Kidney (tissue), 14 donors: ENCODE data around the gene ALDH3A1. TPM values are rescaled to one million over a fixed set of nuclear protein-coding genes. Genes with fewer than 3 reads are reported as not detected.

Experiments
- DNase-seq, 5 donors: peaks; one replicate each; pipeline ENCODE4 v3.0.0-alpha.2; 2013 to 2020
- FAIRE-seq: peaks from 2 replicates; lab custom pipeline; 2012; peaks lifted over from hg19 to GRCh38; lab: Jason Lieb, UNC
- H3K27ac ChIP-seq, 2 donors: one replicate each; pipeline ENCODE4 v1.7.0; 2013; ENCODE audit warnings: low read depth in 2 of 2, low read length in 2 of 2, inconsistent platforms in 1 of 2
- H3K27me3 ChIP-seq: one replicate; pipeline ENCODE4 v1.7.1; 2013; ENCODE audit warnings: low read length, inconsistent platforms; ENCODE audit not compliant: control insufficient read depth, insufficient read depth
- H3K36me3 ChIP-seq, 3 donors: one replicate each; pipeline versions ENCODE4 v1.7.0 to v1.7.1; 2013; ENCODE audit warnings: low read length in 3 of 3, control low read depth in 1 of 3, inconsistent platforms in 1 of 3; ENCODE audit not compliant: insufficient read depth in 3 of 3, control insufficient read depth in 2 of 3
- H3K4me1 ChIP-seq, 3 donors: one replicate each; pipeline versions ENCODE4 v1.7.0 to v1.7.1; 2013; ENCODE audit warnings: low read length in 3 of 3, inconsistent platforms in 1 of 3, low read depth in 1 of 3; ENCODE audit not compliant: control insufficient read depth in 2 of 3, insufficient read depth in 2 of 3
- H3K4me3 ChIP-seq, 3 donors: one replicate each; pipeline versions ENCODE4 v1.7.0 to v1.8.1; 2013; ENCODE audit warnings: low read length in 3 of 3, control low read depth in 1 of 3, inconsistent platforms in 1 of 3
- H3K9ac ChIP-seq, 3 donors: one replicate each; pipeline versions ENCODE4 v1.7.0 to v1.7.1; 2013; ENCODE audit warnings: low read length in 3 of 3, control low read depth in 1 of 3, inconsistent platforms in 1 of 3
- H3K9me3 ChIP-seq, 3 donors: one replicate each; pipeline versions ENCODE4 v1.7.0 to v1.7.1; 2013; ENCODE audit warnings: low read length in 3 of 3, control low read depth in 1 of 3, inconsistent platforms in 1 of 3; ENCODE audit not compliant: control insufficient read depth in 2 of 3, insufficient read depth in 1 of 3
- CTCF ChIP-seq: IDR thresholded peaks from 3 replicates; pipeline ENCODE4 v1.5.1; 2012; ENCODE audit warnings: mild to moderate bottlenecking, moderate library complexity, borderline replicate concordance; ENCODE audit not compliant: insufficient read depth; ENCODE audit errors: extremely low read depth
- intact Hi-C: fragments of 100-400 bp; cut with DNase I; formaldehyde crosslinking; loops from one replicate; pipeline ENCODE4 v1.11.1; 2022
- polyA plus RNA-seq: library from polyadenylated mRNA; stranded (reverse); fragments of 350-450 nt; fragmentation: Illumina TruSeq; extraction: RNeasy Lipid Tissue Mini Kit (QIAGEN cat#74804); gene quantifications from one replicate; pipeline ENCODE4 v1.2.3, GENCODE V29; 2014; ENCODE audit warnings: low read depth, low replicate concordance; ENCODE audit not compliant: insufficient read depth
- total RNA-seq: library from RNA; stranded (reverse); fragmentation: NEBNext Ultra II Directional; extraction: Animal tissue kit (Norgen Biotek cat#: 25700); gene quantifications from one replicate; pipeline ENCODE4 v1.2.1, GENCODE V29; 2021
- donor health status: control.
- donor health status: control.
- donor health status: control.
- donor health status: control.
- donor health status: control.
- donor health status: DM: yes; HTN: yes; CAD: no.
- donor health status: Normal renal cell carcinoma (clear cell type).

The ALDH3A1 gene
- total and polyA plus RNA-seq, 2 donors from 2014 or later: 0.75 to 1.4 TPM

DNA sequence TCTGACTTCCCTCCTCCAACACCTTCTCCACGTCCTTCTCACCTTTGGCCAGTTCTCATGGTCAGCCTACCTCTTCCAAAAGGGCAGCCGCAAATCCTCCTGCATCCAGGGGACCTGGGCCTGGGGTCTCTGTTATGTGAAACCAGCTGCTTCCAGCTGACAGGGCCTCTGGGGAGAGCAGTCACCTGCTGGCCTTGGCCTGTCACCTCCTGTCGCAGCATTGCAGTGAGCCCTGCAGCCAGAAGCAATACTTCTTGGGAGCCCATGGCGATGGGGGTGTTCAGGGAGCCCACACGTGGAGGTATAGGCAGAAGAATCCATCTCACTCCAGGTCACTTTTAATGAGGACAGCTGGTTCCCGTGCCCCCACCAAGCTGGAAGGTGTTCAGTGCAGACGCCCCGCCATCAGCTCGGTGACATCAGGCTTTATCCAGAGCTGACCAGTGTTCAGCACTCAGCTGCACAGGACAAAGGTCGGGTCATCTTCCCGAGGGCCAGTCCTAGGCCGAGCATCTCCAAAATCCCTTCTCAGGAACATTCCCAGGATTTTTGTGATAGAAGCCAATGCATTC lies 30.0 kb downstream of the ALDH3A1 start:
- Histone ChIP-seq H3K9me3 (no peaks in the 10 kb centered on the region), H3K4me3 (peak overlapping the region in 2 of 3 donors; percentile 26 to 41), H3K9ac (no peak overlapping the region), H3K36me3 (no peaks in the 10 kb centered on the region), H3K27me3 (no peaks in the 10 kb centered on the region), H3K4me1 (peaks cover 0 to 46% (median 34%) of the 10 kb centered on the region in 3 donors), H3K27ac (peak overlapping the region; percentile 45 to 80)
- peak in 2 of 5 donors; percentile 40 to 48 for DNase-seq
- no peak for FAIRE-seq
- no peak for TF ChIP-seq CTCF
- intact Hi-C loops: no loop called here

DNA sequence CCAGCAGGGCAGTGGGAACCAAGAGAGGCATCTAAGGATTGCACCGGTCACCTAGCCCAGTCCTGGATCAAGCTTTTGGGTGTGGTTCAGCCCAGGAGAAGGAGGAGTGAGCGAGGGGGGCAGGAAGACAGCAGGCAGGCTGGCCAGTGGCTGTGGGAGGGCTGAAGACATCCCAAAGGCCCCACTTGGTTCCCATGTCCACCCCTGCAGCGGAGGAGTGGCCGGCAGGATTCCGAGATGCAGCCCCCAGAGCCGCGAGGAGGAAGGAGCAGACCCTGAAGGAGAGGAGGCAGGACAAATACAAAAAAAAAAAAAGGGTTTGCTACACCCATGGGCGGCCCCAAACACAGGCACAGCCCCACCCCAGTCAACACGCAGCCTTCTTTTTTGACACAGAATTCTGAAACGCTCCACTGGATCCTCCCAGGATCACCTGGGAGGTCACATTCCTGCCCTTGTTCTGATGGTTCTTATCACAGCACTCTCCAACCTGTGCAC lies 30.6 kb downstream of the ALDH3A1 start:
- no peak for TF ChIP-seq CTCF
- H3K4me3 ChIP-seq: peak overlapping the region in 2 of 3 donors; percentile 26 to 60
- DNase-seq: peak in 1 of 5 donors; percentile 36
- H3K27ac ChIP-seq: peak overlapping the region; percentile 73 to 80
- no peak for FAIRE-seq
- H3K9me3 ChIP-seq: no peaks in the 10 kb centered on the region
- intact Hi-C loops: no loop called here
- no peaks in the 10 kb centered on the region for H3K27me3 ChIP-seq
- H3K4me1 ChIP-seq: peaks cover 0 to 46% (median 31%) of the 10 kb centered on the region in 3 donors
- H3K36me3 ChIP-seq: no peaks in the 10 kb centered on the region
- H3K9ac ChIP-seq: no peak overlapping the region

DNA sequence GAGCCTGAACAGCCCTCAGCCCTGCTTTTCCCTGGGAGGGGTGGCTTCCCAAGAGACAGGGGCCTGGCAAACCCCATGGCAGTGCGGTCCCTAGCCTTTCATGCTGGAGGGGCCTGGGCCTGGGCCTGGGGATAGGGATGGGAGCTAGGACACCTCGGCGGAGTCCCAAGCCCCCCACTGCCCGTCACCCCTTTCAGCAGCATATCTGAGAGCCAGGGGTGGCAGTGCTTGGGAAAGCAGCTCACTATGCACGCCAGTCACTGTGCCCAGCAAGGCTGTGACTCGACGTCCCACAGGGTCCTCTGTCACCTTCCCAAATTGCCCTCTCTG lies 31.1 kb downstream of the ALDH3A1 start:
- H3K9me3 ChIP-seq: no peaks in the 10 kb centered on the region
- no peak for TF ChIP-seq CTCF
- no peak for DNase-seq
- no peaks in the 10 kb centered on the region for H3K36me3 ChIP-seq
- peak overlapping the region in 1 of 3 donors; percentile 26 for H3K9ac ChIP-seq
- no peak for FAIRE-seq
- no peaks in the 10 kb centered on the region for H3K27me3 ChIP-seq
- peaks cover 0 to 46% (median 31%) of the 10 kb centered on the region in 3 donors for H3K4me1 ChIP-seq
- peak overlapping the region in 2 of 3 donors; percentile 26 to 60 for H3K4me3 ChIP-seq
- peak overlapping the region; percentile 73 to 80 for H3K27ac ChIP-seq
- intact Hi-C loops: no loop called here
